Measurements from ENCODE around the gene MYOM3. TPM values are rescaled to one million over a fixed set of nuclear protein-coding genes. Genes with fewer than 3 reads are reported as not detected.

The MYOM3 gene
- total and polyA plus RNA-seq, 2 of the 13 experiments (the other 11 are each of a cell fraction or from before 2014, with no cell fraction given): 5.8 to 15.3 TPM

GRCh38 chr1:24055681-24056080 is 56.3 kb downstream of the MYOM3 start:
- ChIA-PET CTCF (ENCODE audit: low intra/inter-chr PET ratio, low total read pairs) (no interaction called here), POLR2A (no interaction called here)
- no peak overlapping the region for H3K4me3 ChIP-seq (replicated peaks in 1 of 3; ENCODE audit: insufficient read depth in 1 of 3, low read depth in 2 of 3, low read length in 3 of 3)
- no peaks in the 10 kb centered on the region for H3K79me2 ChIP-seq (ENCODE audit: insufficient read depth, low read length)
- ATAC-seq (no peak), DNase-seq (ENCODE audit: low spot score) (no peak), FAIRE-seq (no peak)
- intact Hi-C loops (cut with micrococcal nuclease; ENCODE audit: unreplicated experiment) (no loop called here), in situ Hi-C loops (cut with HindIII; ENCODE audit: extremely low pct_ligation_motif_present, low pct_unique_long_range_greater_than_20kb) (no loop called here)
- no TSS peak for BruUV-seq (replicated peaks)
- no peak overlapping the region for H3K9ac ChIP-seq (ENCODE audit: insufficient read depth, low read depth, low read length)
- H4K20me1 ChIP-seq (ENCODE audit: insufficient read depth, low read length): no peaks in the 10 kb centered on the region
- TF ChIP-seq MYC (CRISPR knock-in tag; IDR thresholded peaks at IDR 0.05; ENCODE audit: borderline replicate concordance) (no peak), ZNF251 (CRISPR knock-in tag; IDR thresholded peaks at IDR 0.05) (no peak), DDIT3 (CRISPR knock-in tag; IDR thresholded peaks at IDR 0.05) (no peak), SYNCRIP (IDR thresholded peaks at IDR 0.05; ENCODE audit: insufficient read depth, low read depth, low read length) (no peak), ZNF687 (CRISPR knock-in tag; IDR thresholded peaks at IDR 0.05) (no peak), PBX2 (CRISPR knock-in tag; IDR thresholded peaks at IDR 0.05) (no peak), ZFP90 (CRISPR knock-in tag; IDR thresholded peaks at IDR 0.05; ENCODE audit: borderline replicate concordance) (no peak), FOXC1 (CRISPR knock-in tag; IDR thresholded peaks at IDR 0.05; ENCODE audit: borderline replicate concordance) (no peak), SNAI1 (CRISPR knock-in tag; IDR thresholded peaks at IDR 0.05; ENCODE audit: borderline replicate concordance) (no peak), ATF5 (CRISPR knock-in tag; IDR thresholded peaks at IDR 0.05; ENCODE audit: low read depth) (no peak), NR0B2 (CRISPR knock-in tag; IDR thresholded peaks at IDR 0.05) (no peak), PAX8 (CRISPR knock-in tag; IDR thresholded peaks at IDR 0.05; ENCODE audit: borderline replicate concordance) (no peak), LBX2 (CRISPR knock-in tag; IDR thresholded peaks at IDR 0.05; ENCODE audit: borderline replicate concordance) (no peak), TCF12 (IDR thresholded peaks at IDR 0.05) (no peak), TCF12 (CRISPR knock-in tag; IDR thresholded peaks at IDR 0.05) (no peak), POLR2A (IDR thresholded peaks at IDR 0.05; ENCODE audit: insufficient read depth in 1 of 2, low read depth in 2 of 2, low read length in 2 of 2) (no peak), TIGD3 (CRISPR knock-in tag; IDR thresholded peaks at IDR 0.05; ENCODE audit: borderline replicate concordance) (no peak)
- H3K4me2 ChIP-seq (ENCODE audit: low read depth, low read length): no peak overlapping the region
- H3K27me3 ChIP-seq (ENCODE audit: control insufficient read depth in 1 of 2, insufficient read depth in 2 of 2, low read length in 2 of 2): no peaks in the 10 kb centered on the region
- peaks cover 0 to 6% of the 10 kb centered on the region in 2 experiments; a peak in 2 of 5 replicates for H3K36me3 ChIP-seq (replicated peaks in 1 of 2; ENCODE audit: control insufficient read depth in 1 of 2, insufficient read depth in 2 of 2, low read length in 2 of 2)
- no peaks in the 10 kb centered on the region for H3K9me3 ChIP-seq (ENCODE audit: low read length)
- WGBS (ENCODE audit: low lambda C conversion rate): 84% methylated on average over 8 of the region's 8 CpGs
- peaks cover 8% of the 10 kb centered on the region for H3K4me1 ChIP-seq (ENCODE audit: insufficient read depth, low read length)
- no peak overlapping the region for H3K27ac ChIP-seq (ENCODE audit: extremely low read length, insufficient read depth, low read length)
- H2AFZ ChIP-seq (ENCODE audit: low read length): no peak overlapping the region

All from HepG2 (cell line).